NCI-H2107 treated with DMSO at 0.1 percent for 48 hours (cell line): ENCODE data around the gene FYN.
"Not testable (repeated sequence)": the region's sequence is repeated elsewhere in the genome, so short reads cannot be mapped to it uniquely, and the experiment has no call there.

ENCODE experiments used
- DNase-seq: peaks from one replicate; lab custom pipeline; 2025; ENCODE audit not compliant: unreplicated experiment; lab: John Stamatoyannopoulos, UW

FYN gene

DNA sequence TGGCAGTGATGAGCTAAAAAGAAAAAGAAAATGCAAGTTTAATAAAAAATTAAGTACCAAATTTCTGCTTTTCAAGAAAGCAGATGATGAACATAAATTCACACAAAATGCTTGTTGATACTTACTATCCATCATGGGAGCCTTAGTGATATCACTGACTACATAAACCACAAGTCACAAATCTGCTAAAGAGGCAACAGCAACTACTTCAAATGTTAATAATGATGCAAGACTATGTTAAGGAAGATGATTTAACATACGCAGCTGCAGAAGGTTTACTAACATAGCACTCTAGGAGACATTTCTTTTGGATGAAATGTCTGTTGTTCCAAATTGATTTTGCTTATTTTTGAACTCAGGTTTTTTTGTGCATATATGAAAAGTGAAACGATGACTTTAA lies 18.6 kb downstream of the FYN start:
- DNase-seq = no peak

DNA sequence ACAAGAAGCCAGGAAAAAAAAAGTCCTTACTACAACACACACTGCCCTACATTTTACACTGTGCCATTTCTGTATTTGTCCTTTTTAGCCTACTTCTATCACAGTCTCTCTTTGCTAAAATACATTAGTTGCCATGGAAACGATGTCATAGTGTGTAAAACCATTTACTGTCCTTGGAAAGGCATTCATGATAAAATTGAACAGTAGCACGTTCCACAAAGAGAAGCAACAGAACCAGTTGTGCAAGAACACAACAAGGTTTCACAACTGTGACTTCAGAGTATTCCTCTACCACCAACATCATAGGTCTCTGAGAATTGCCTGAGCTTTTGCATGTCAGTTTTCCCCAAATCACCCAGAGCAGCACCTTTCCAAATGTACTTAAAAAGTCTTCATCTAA lies 20.5 kb downstream of the FYN start:
- no peak for DNase-seq

DNA sequence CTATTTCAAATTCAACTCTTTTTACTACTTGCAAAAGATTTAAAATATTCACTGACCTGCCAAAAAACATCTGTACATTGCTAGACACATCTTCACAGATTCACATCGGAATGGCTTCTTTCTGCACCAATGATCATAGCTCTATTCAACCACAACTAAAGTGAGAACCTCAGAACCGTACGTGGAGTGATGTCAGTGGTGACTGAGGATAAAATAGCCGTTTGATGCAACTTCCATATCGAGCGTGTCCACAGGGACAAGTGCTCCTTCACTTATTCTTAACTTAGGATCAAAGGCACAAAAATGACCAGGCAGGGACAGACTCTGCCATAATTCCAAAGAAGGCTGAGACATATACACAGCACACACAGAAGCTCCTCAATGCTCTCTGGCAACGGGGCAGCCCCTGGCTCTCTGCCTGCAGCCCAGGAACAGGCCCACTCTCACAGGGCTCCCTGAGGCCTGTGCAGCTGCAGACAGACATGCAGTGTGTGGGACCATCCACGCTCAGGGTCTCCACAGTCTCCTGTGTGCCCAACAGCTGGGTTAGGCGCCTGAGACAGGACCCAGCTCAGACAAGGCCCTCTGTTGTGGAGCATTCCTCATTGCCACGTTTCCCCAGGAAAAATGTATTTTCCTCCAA lies 22.8 kb downstream of the FYN start:
- no peak for DNase-seq

DNA sequence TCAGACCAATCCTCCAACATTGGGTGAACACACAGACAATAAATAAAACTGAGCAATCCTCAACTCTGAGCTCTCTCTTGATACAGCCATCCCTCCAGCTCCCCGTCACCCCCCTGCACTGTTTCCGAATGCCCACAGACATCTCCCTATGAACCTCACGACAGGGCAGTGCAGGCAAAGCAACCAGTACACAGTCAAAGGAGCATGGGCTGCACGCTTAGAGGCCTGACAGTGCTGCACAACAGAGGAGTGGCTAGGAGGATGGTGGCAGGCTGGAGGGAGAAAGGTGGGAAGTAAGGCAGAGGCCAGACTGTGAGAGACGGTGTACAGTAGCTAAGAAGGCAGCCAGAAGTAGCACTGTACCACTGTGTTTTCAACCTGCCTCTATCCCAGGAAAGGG lies 24.0 kb downstream of the FYN start:
- no peak for DNase-seq

DNA sequence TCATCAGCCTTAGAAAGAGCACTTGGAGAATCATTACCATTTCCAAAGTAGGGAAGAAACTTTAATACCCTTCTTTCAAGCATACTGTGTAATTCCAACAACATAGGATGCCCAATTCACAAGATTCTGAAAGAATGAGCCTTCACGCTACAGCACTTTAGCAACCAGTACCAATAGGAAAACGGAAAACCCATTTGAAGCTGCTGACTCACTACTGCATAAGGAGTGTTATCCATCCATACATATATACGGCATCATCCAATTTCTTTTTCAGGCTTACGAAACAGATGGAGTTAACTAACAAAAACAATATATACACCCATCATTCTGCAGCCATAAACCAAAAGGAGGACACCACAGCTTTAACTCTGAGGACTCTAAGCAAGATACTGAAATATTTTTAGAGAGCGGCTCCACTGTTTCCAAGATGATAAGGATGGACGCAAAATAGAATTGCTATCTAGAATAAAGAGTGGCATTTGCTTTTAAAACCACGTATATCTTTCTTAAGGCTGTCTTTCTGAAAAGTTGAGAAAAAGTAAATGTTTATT lies 24.9 kb downstream of the FYN start:
- no peak for DNase-seq

DNA sequence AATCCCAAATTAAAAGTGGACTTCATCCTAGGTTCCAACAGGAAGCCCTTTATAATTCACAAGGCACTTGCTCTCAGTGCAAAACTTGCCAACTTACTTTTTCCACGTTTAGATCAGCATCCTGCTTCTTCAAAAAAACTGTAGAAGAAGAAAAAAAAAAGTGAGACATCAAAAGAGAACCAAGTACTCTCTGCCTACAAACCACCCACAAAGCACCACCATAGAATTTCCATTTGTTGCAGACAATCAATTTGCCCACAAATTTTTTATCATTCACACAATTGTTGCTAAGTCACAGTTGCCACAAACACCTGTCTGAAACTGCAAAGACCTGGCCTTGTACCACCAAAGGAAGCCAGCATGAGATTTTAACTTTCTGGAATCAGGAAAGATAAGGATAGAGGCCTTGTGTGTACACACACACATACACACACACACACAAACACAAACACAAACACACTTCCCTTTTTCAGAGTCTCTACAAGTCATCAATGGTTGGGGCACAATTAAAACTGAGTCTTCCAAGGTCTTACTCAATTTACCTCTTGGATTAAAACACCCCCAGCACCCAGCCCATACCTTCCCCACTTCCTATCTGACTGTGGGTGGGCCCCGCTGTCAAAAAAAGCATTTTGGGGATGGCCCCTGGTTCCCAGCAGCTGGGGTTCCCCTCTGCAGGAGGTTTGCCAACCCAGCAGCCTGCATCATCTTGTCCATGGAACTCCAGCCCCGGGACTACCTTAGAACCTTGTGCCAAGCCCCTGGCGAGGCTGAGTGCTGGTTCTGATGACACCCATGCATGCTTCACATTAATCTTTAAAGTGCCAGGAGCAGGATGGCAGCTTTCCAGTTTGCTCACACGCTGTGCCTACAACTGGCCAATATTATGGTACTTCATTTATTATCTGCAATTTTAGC lies 26.5 kb downstream of the FYN start:
- no peak for DNase-seq

DNA sequence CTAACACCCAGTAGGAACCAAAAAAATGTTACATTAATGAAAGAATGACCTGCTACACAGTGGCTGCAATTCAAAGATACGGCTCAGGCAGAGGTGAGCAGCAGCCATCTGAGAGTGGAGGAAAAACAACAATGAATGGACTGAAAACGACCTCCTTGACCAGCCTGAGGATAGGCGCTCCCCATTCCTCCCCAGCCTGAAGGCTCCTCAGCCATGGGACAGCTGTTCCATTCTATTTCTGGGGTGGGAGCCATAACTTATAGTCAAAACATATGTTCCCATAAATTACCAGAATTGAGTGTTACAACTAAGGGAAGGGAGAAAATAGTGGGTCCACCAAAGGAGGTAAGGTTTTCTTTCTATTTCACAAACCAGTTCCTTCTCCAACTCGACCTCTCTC lies 27.2 kb downstream of the FYN start:
- no peak for DNase-seq

DNA sequence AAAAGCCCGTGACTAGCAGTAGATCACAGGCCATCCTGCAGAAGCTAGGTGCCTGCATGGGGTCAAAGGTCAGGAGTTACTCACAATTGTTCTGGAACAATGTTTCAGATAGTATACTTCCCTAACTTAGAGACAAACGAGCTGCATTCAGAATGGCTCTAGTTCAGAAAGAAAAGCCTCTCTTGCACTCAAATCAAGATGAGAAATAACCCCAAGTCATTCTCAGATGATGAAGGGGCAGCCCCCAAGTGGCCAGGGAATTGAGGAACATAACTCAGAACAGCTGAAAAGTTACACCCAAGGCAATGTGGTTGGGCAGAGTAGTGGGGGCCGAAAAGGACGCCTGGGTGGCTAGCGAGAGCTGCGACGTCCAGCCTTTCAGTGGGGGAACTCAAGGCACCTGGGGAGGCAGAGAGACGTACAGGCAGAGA lies 27.8 kb downstream of the FYN start:
- DNase-seq = no peak

DNA sequence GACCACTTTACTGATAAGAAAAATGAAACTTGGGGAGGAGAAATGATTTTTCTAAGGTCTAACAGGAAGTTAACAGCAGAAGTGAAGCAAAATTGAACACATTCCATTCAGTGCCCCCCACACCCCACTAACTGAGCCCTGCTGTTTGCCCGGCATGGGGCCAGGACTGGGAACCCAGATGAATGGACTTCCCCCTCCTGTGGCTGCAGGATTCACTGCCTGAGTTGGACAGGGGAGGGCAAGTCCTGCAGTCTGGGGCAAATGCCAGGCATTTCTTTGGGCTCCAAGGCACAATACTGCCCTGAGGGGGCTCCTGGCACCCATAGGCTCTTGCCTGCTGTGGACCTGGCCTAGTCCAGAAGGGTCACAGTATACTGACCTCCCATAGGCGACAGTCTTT lies 28.3 kb downstream of the FYN start:
- DNase-seq = no peak

DNA sequence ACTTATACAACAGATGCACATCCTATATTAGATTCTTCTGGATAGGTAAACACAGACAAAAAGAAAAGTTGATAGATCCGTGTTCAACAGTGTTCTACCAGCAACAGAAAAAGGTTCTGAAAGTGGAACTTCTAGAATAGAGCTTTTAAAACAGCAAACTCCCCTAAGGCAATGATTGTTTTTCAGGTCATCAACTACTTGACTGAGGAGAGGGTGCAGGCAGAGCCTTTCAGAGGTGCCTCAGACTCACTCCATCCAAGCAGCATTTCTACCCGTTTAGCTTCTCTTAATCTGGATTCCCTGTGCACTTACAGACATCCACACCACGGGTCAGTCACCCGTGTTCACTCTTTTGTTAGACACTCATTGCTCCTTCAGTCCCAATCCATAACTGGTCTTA lies 28.9 kb downstream of the FYN start:
- no peak for DNase-seq

DNA sequence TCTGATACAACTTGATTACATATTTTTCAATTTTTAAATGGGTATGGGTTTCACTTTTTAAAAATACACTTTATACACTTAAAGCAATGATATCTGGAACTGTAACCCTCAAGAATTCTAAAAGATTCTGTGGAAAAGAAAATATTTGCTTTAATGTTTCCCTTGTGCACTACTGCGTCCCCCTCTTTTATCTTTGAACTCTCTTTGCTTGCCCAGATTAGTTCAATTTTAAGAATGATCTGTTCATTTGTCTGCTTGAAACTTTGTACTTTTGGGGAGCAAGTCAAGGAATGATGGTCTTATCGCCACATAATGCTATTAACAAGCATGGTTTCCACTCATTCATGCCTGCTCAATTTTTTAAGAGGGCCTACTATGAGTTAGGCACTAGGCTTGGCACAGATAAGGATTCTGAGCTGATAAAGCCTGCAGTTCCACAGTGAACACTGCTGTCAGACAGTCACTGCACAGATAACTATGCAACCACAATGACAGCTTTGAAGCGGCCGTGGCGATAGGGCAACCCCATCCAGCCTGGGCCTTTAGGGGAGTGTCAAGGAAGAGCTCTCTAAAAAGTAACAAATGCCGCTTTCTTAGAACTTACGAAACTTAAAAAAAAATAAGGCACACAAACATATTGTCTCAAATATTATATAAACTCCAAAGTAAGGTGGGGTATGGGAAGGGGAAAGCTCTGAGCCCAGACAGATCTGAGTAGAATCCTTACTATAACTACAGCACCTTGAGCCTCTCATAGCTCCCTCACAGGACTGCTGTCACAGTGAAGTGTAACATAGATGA lies 29.7 kb downstream of the FYN start:
- DNase-seq = no peak

DNA sequence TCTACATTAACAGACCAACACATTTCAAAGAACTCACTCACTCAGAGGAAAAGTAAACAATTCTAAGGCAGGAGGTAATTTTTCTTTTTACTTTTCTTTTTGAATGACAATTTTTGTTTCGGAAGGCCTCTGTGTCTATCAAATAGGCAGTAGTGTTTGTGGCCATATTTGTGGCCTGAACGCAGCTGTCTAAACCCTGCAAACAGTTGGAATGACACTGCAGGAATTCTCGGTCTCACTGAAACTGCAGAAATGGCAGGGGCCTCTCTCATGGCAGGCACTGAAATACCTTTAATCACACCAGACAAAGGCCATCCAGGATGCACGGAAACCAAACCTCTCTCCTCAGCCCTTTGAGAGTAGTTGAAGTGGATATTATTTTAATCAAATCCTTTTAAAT lies 30.4 kb downstream of the FYN start:
- DNase-seq = no peak

DNA sequence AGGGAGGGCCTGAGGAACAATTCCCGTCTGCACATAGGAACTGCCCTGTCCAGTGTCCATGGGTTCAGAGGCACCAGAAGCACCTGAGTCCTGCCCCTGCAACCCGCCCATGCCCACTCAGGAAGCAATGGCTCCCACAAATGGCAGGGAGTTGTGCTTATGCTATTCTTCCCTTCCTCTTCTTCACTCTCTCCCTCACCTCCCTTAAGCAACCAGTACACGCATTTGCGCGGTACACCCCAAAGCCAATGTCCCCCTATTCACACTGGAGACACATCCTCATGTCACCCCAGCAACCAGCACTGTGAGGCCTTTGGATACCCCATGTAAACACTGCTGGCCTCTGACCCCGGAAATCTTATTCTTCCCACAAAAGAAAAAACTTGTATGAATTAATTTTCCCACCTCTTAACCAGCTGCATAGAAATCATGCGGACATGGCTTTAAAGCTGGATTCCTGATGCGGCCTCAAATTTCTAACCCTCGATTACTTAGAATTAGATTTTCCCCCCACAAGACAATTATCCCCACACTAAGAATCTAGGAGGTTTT lies 30.9 kb downstream of the FYN start:
- no peak for DNase-seq

DNA sequence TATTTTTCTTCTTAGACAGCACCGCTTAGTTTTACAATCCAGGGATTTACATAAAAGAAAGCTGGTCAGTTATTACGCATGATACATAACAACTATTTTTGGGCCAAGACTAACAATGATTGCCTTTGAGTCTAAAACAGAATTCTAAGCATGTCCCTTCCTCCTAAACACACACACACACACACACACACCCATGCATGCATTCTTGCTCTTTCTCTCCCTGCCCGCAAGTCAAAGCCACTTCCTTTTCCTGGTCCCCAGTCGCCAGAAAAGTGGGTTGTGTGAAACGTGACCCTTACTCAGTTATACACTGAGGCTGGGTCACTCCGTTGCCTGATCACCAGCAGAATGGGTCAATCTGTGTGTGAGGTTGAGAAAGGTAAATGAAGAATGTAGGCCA lies 31.4 kb downstream of the FYN start:
- no peak for DNase-seq

DNA sequence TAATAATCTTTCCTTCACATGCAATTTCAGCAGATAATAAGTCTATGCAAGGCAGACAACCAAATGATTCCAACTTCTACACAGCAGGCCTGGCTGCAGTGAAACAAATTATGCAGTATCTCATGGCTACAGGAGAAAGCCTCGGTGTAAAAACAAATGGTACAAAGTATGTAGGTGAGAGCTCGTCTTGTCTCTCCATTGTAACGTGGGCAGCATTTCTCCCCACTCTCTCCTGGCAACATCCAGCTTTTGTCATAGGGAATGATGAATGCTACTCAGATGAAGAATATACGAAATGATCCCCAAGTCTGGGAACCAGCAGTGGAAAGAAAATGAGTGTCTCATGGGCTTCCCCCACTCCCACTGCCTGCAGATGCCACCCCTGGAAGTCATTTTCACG lies 32.4 kb downstream of the FYN start:
- DNase-seq = no peak

DNA sequence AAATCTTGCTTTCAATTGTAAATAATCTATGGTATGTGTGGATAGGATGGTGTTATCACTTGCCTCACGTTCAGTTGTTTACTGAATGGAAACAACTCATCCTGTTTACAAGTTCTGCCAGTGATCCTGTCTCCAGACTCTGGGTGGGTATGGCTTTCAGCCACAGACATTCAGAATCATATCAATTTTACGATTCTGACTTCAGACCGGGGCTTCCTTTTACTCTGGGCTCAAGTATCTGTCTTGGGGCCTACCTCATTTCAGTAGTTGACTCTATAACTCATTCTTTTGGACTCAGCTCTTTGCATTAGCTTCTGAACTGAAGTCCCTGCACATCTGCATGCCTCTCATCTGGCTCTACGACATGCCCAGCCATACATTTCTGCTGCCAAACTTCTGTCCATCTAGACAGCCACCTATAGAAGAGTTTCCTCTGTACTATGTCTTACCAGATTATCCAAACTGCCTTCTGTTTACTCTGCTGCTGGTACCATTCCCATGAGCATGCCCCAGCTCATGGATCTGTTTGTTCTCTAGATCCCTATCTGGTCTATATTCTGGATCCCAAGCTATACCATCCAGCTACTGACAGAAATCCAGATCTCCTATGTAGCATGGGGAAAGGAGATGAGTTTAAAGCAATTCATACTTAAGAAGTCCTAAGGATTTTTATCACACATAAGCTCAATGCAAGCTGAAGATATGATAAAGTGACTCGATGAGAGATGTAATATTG lies 34.3 kb downstream of the FYN start:
- no peak for DNase-seq

DNA sequence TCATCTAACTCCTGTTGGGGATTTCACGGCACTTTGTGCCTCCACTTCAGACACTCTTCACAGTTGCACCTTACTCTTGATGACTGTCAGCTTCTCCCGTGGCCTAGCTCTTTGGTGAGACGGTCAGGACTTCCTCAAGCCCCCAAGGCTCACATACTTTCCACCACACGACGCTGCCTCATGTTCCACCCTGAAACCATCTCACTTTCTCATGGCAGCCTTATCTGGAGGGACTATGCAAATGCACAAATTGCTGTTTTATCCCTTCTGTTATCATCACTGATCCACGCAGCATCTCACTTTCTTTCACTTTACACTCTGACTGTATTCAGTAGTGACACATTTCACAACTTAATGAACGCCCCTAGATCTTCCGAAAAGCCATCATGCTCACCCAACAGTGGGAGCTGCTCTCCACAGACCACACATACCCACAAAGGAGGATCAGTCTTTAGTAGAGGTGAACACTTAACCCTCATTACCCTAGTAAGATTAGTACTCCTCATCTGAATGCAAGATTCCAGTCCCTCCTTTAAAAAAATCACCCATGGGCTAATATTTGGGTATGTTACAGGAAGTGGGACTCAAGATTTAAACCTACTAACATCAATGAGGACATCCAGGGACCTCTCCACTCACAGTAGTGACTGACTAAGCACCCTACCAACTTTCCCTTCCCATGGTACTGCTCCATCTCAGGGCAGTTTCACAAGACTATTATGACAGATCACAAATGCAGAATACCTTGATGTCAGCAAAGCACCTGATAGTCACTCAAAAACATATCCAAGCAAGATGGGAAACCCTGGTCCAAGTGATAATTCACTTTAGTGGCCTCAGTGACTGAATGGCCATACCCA lies 35.4 kb downstream of the FYN start:
- no peak for DNase-seq

DNA sequence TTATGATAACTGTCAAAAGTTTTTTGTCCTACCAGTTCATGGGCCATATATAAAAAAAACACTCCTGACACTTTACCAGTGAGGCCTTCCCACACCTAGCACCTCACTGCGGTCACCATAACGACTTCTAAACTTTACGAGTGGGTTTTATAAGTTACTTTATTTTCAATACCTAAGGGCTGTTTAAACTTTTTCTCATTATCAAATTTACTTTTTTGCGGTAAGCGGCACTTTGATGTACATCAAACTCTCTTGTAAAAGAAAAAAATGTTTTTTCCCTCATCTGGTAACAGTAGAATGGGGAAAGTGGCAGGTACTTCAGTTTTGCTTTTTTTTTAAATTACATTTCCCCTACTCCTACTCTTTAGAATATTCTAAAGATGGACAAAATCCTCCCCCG lies 36.2 kb downstream of the FYN start:
- DNase-seq = no peak

DNA sequence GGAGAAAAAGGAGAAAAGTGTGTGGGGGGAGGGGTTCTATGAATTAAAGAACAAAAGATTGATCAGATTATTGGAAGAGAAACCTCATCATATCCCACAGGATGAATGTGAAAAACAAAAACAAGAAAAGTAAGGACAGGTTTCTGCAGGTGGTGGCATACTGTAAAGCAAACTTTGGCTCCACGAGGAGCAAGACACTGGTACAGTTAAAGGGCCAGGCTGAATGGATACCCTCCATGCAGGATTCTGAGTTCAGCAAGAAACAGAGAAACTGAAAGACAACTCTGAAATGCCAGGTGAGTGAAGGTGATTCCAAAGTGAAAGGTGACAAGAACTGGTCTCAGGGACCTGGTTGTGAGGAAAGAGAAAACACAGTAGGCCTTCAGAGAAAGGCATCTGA lies 37.4 kb downstream of the FYN start:
- no peak for DNase-seq

DNA sequence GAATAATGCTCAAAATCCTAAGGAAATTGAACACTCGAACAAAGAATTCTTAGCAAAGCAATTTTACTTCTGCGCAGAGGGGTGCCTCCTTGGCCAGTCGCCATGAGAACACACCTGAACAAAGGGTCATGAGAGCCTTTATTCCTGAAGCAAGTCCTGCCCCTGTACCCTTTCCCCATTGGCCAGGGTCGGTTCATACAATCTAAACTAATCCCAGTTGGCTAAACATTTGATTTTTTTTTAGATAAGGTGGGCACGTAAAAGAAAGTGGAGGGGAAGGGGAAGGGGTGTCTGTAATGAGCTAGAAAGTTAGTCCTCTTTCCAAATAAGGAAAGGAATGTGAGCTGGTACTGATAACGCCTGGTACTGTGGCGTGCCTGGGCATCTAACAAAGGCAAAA lies 37.9 kb downstream of the FYN start:
- not testable (repeated sequence) for DNase-seq
